Stomach (tissue), 9 donors: ENCODE measurements around the gene ATP6V0E2. TPM values are rescaled to one million over a fixed set of nuclear protein-coding genes. Genes with fewer than 3 reads are reported as not detected.

Experiments used
- DNase-seq, 2 donors: peaks; one replicate each; pipeline versions ENCODE4 v3.0.0 to v3.0.0-alpha.2; 2013 to 2019
- H3K27ac ChIP-seq, 5 donors: fragments of 200-600 bp in 4 of 5; sonication (generic) in 4 of 5; one replicate each; pipeline ENCODE4 v1.5.1; 2013 to 2019; ENCODE audit warnings: mild to moderate bottlenecking in 1 of 5, moderate library complexity in 1 of 5
- H3K27me3 ChIP-seq, 3 donors: fragments of 200-600 bp; sonication (generic); one replicate each; pipeline ENCODE4 v1.5.1; 2017 to 2019; ENCODE audit warnings: mixed run types in 1 of 3
- H3K36me3 ChIP-seq, 4 donors: fragments of 200-600 bp; sonication (generic); 1 replicate in 3 of 4; 2 replicates in 1 of 4; pipeline ENCODE4 v1.5.1; 2016 to 2019
- H3K4me1 ChIP-seq, 4 donors: fragments of 200-600 bp; sonication (generic); one replicate each; pipeline ENCODE4 v1.5.1; 2016 to 2019
- H3K4me3 ChIP-seq, 4 donors: fragments of 200-600 bp; sonication (generic) in 3 of 4; one replicate each; pipeline ENCODE4 v1.5.1; 2016 to 2019; ENCODE audit warnings: mild to moderate bottlenecking in 1 of 4
- H3K9me3 ChIP-seq, 4 donors: fragments of 200-600 bp; sonication (generic); one replicate each; pipeline ENCODE4 v1.5.1; 2016 to 2019
- EP300 ChIP-seq: sonication (generic); formaldehyde crosslinking; IDR thresholded peaks from one replicate; pipeline ENCODE4 v1.6.1; 2017; ENCODE audit warnings: antibody characterized with exemption
- POLR2A ChIP-seq, 4 donors: fragments of 450-650 bp; IDR thresholded peaks; one replicate each; pipeline ENCODE4 v1.6.1; 2016; ENCODE audit warnings: antibody characterized with exemption in 4 of 4, control low read depth in 2 of 4, mild to moderate bottlenecking in 1 of 4, moderate library complexity in 1 of 4
- POLR2AphosphoS5 ChIP-seq, 3 donors: sonication (generic); formaldehyde crosslinking; IDR thresholded peaks; one replicate each; pipeline ENCODE4 v1.6.1; 2016; ENCODE audit warnings: antibody characterized with exemption in 3 of 3
- WGBS, 5 donors: extraction: QIAGEN DNeasy Blood & Tissue Kit in 3 of 5; methylation state at CpG; one replicate each; pipeline versions ENCODE4 v1.1.5 to v1.1.7; 2013 to 2018; 5-methylcytosine and 5-hydroxymethylcytosine counted together
- intact Hi-C: fragments of 100-400 bp; cut with DNase I; formaldehyde crosslinking; loops from one replicate; pipeline ENCODE4 v1.15.1; 2023; ENCODE audit warnings: low total_unique reads
- polyA plus RNA-seq, 3 donors: library from polyadenylated mRNA; stranded (reverse); fragments of 200-250 nt; gene quantifications; one replicate each; pipeline ENCODE4 v1.2.3, GENCODE V29; 2013
- total RNA-seq, 5 donors: library from RNA; depleted of rRNA; stranded (reverse); fragments of >200 nt; gene quantifications; one replicate each; pipeline versions ENCODE4 v1.1.0 to v1.2.3, GENCODE V29; 2014 to 2016
- TF ChIP-seq, protein P1 (sequence below), 7 experiments: fragments of 450-650 bp in 4 of 7; fragments of 200-600 bp in 3 of 7; sonication (generic) in 3 of 7; IDR thresholded peaks; one replicate each; pipeline ENCODE4 v1.5.1; 2016 to 2019; ENCODE audit warnings: antibody characterized with exemption in 7 of 7, control low read depth in 2 of 7, mild to moderate bottlenecking in 1 of 7
- donor health status: healthy with polysubstance abuse.
- donor health status: Bipolar disorder and iron deficiency.
- donor health status: healthy.

ATP6V0E2 gene
- total and polyA plus RNA-seq, 8 donors, result 5.1 to 83.5 (median 17.1) TPM; not detected in 1

GRCh38 chr7:149875396-149875795 lies 1.6 kb downstream of the ATP6V0E2 start:
- peaks cover 4 to 34% (median 28%) of the 10 kb centered on the region in 4 donors for H3K4me1 ChIP-seq
- no peaks in the 10 kb centered on the region for H3K9me3 ChIP-seq
- intact Hi-C loops, result no loop called here
- TF ChIP-seq POLR2AphosphoS5 (IDR thresholded peaks at IDR 0.05), result no peak
- no peak overlapping the region for H3K27ac ChIP-seq
- peak in 1 of 2 donors; percentile 3 for DNase-seq
- no peak overlapping the region for H3K4me3 ChIP-seq
- H3K36me3 ChIP-seq, result peaks cover 0 to 40% (median 11%) of the 10 kb centered on the region in 4 donors
- H3K27me3 ChIP-seq, result no peaks in the 10 kb centered on the region
- 95 to 98% (median 96%) methylated on average over 4 of the region's 4 CpGs for WGBS, 5 donors

DNA sequence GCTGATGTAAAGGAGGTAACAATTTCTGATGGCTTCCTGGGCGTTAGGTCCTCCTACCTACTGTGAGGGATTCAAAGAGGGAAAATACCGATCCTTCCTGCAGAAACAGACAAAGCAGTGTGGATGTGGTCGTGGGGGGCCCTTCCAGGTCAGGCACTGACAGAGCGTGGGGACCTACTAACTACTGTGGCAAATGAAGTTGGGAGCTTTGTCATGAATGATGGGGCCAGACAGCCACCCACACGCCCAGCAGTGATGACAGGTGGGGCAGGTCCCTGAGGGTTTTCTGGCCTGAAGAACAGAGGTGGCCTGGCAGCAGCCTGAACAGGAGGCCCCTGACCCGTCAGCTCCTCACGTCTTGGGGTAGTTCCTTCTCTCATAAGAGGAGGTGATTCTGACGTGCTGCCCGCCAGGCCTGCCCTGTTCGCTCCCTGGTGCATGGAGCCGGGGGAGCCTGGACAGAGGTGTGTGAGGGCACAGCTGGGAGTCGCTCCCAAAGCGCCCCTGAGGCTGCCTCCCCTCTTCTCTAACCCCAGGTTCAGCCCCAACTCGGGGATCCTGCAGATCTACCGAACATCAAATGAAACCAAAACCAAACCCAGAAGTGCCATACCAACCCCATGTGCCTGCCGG lies 4.2 kb downstream of the ATP6V0E2 start:
- Histone ChIP-seq H3K36me3 (peaks cover 0 to 42% (median 12%) of the 10 kb centered on the region in 4 donors), H3K27ac (no peak overlapping the region), H3K4me3 (no peak overlapping the region), H3K4me1 (peaks cover 2 to 32% (median 26%) of the 10 kb centered on the region in 4 donors), H3K9me3 (no peaks in the 10 kb centered on the region), H3K27me3 (no peaks in the 10 kb centered on the region)
- intact Hi-C loops, result no loop called here
- WGBS, 5 donors, result 85 to 95% (median 88%) methylated on average over 11 to 16 of the region's 16 CpGs
- TF ChIP-seq POLR2AphosphoS5 (IDR thresholded peaks at IDR 0.05) (no peak), POLR2A (IDR thresholded peaks at IDR 0.05) (no peak), EP300 (no peak)
- TF ChIP-seq, protein P1, sequence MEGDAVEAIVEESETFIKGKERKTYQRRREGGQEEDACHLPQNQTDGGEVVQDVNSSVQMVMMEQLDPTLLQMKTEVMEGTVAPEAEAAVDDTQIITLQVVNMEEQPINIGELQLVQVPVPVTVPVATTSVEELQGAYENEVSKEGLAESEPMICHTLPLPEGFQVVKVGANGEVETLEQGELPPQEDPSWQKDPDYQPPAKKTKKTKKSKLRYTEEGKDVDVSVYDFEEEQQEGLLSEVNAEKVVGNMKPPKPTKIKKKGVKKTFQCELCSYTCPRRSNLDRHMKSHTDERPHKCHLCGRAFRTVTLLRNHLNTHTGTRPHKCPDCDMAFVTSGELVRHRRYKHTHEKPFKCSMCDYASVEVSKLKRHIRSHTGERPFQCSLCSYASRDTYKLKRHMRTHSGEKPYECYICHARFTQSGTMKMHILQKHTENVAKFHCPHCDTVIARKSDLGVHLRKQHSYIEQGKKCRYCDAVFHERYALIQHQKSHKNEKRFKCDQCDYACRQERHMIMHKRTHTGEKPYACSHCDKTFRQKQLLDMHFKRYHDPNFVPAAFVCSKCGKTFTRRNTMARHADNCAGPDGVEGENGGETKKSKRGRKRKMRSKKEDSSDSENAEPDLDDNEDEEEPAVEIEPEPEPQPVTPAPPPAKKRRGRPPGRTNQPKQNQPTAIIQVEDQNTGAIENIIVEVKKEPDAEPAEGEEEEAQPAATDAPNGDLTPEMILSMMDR (IDR thresholded peaks at IDR 0.05), result no peak
- DNase-seq, result no peak

GRCh38 chr7:149878523-149878921 lies 4.8 kb downstream of the ATP6V0E2 start:
- WGBS, 5 donors, result 85 to 94% (median 92%) methylated on average over 9 to 13 of the region's 13 CpGs
- TF ChIP-seq POLR2AphosphoS5 (IDR thresholded peaks at IDR 0.05) (no peak), POLR2A (IDR thresholded peaks at IDR 0.05) (no peak), EP300 (no peak)
- TF ChIP-seq, protein P1 (IDR thresholded peaks at IDR 0.05), result no peak
- Histone ChIP-seq H3K9me3 (no peaks in the 10 kb centered on the region), H3K27me3 (no peaks in the 10 kb centered on the region), H3K27ac (no peak overlapping the region), H3K36me3 (peaks cover 0 to 42% (median 12%) of the 10 kb centered on the region in 4 donors), H3K4me3 (no peak overlapping the region), H3K4me1 (peaks cover 7 to 35% (median 28%) of the 10 kb centered on the region in 4 donors)
- intact Hi-C loops, result no loop called here
- no peak for DNase-seq

DNA sequence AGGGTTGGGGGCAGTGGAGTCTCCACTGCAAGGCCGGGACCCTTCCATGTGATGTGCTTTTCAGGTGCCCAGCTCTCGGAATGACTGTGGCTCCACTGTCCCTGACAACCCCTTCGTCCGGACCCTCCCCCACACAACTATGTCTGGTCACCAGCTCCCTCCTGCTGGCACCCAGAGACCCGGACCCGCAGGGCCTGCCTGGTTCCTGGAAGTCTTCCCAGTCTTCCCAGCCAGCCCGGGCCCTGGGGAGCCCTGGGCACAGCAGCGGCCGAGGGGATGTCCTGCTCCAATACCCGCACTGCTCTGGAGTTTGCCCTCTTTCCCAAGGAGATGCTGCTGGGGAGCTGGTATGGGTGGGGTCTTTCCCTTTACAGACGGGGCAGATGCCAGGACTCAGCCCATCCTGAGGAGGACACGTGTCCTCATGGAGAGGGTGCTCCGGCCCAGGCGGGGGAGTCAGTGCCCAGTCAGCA lies 5.5 kb downstream of the ATP6V0E2 start:
- Histone ChIP-seq H3K4me3 (no peak overlapping the region), H3K9me3 (no peaks in the 10 kb centered on the region), H3K4me1 (peaks cover 11 to 39% (median 30%) of the 10 kb centered on the region in 4 donors), H3K27me3 (no peaks in the 10 kb centered on the region), H3K36me3 (peaks cover 0 to 42% (median 12%) of the 10 kb centered on the region in 4 donors), H3K27ac (no peak overlapping the region)
- peak in 1 of 2 donors; percentile 3 for DNase-seq
- TF ChIP-seq, protein P1 (IDR thresholded peaks at IDR 0.05), result no peak
- TF ChIP-seq EP300, result no peak
- WGBS, 5 donors, result 88 to 93% (median 91%) methylated on average over 14 of the region's 14 CpGs
- intact Hi-C loops, result no loop called here
